Bone marrow (tissue), 2 donors: Measurements from ENCODE around the gene SLC39A8.
A peak's percentile ranks its signal among the peaks of the same experiment; 100 is the strongest.
"Not testable (repeated sequence)": the region's sequence is repeated elsewhere in the genome, so short reads cannot be mapped to it uniquely, and the experiment has no call there.

Experiments
- DNase-seq, 2 donors: peaks; one replicate each; lab custom pipeline; 2025; lab: John Stamatoyannopoulos, UW

SLC39A8 gene

GRCh38 chr4:102344954-102345794, at the start of gene SLC39A8:
Gene SLC39A8 (minus strand): TSS chr4:102345482. CDS start chr4:102344662, 820 bp downstream.
- peak; percentile 69 to 80 for DNase-seq

GRCh38 chr4:102392033-102392744, 46.9 kb upstream of the SLC39A8 start:
- no peak for DNase-seq

- peak in 1 of 2 donors; percentile 88 for DNase-seq
Measured at GRCh38 chr4:102390438-102390837, 45.2 kb upstream of the SLC39A8 start.

GRCh38 chr4:102388611-102389010, 43.3 kb upstream of the SLC39A8 start:
- DNase-seq: no peak

- DNase-seq: no peak
Measured at GRCh38 chr4:102387552-102388150, 42.4 kb upstream of the SLC39A8 start.

GRCh38 chr4:102386966-102387365, 41.7 kb upstream of the SLC39A8 start:
- no peak for DNase-seq

- DNase-seq: not testable (repeated sequence)
Measured at GRCh38 chr4:102380253-102380652, 35.0 kb upstream of the SLC39A8 start.

- DNase-seq: no peak
Measured at GRCh38 chr4:102362922-102363432, 17.7 kb upstream of the SLC39A8 start.

GRCh38 chr4:102358128-102358527, 12.8 kb upstream of the SLC39A8 start:
- DNase-seq: no peak

GRCh38 chr4:102357637-102358036, 12.4 kb upstream of the SLC39A8 start:
- DNase-seq: not testable (repeated sequence)

- DNase-seq: no peak
Measured at GRCh38 chr4:102356562-102357202, 11.4 kb upstream of the SLC39A8 start.

- no peak for DNase-seq
Measured at GRCh38 chr4:102355748-102356147, 10.5 kb upstream of the SLC39A8 start.

GRCh38 chr4:102354671-102355454, 9.6 kb upstream of the SLC39A8 start:
- DNase-seq: no peak

GRCh38 chr4:102352781-102353180, 7.5 kb upstream of the SLC39A8 start:
- no peak for DNase-seq

- DNase-seq: no peak
Measured at GRCh38 chr4:102350634-102351033, 5.4 kb upstream of the SLC39A8 start.

- DNase-seq: no peak
Measured at GRCh38 chr4:102348701-102349100, 3.4 kb upstream of the SLC39A8 start.

- peak in 1 of 2 donors; percentile 51 for DNase-seq
Measured at GRCh38 chr4:102345795-102346100, 466 bp upstream of the SLC39A8 start.

GRCh38 chr4:102344520-102344953, 745 bp downstream of the SLC39A8 start:
- peak in 1 of 2 donors; percentile 80 for DNase-seq

- no peak for DNase-seq
Measured at GRCh38 chr4:102343964-102344519, 1.2 kb downstream of the SLC39A8 start.

GRCh38 chr4:102342404-102343074, 2.7 kb downstream of the SLC39A8 start:
- DNase-seq: no peak
